GM03348 (cell line): ENCODE measurements around the gene TEX12.
"Not testable (repeated sequence)": the region's sequence is repeated elsewhere in the genome, so short reads cannot be mapped to it uniquely, and the experiment has no call there.

Experiments used
- DNase-seq: peaks from one replicate; pipeline ENCODE4 v3.0.0; 2012; ENCODE audit warnings: low spot score

Gene TEX12

GRCh38 chr11:112165049-112165448 is 2.1 kb upstream of the TEX12 start:
- DNase-seq: no peak

GRCh38 chr11:112166562-112166961 is 610 bp upstream of the TEX12 start:
- peak; percentile 72 for DNase-seq

DNA sequence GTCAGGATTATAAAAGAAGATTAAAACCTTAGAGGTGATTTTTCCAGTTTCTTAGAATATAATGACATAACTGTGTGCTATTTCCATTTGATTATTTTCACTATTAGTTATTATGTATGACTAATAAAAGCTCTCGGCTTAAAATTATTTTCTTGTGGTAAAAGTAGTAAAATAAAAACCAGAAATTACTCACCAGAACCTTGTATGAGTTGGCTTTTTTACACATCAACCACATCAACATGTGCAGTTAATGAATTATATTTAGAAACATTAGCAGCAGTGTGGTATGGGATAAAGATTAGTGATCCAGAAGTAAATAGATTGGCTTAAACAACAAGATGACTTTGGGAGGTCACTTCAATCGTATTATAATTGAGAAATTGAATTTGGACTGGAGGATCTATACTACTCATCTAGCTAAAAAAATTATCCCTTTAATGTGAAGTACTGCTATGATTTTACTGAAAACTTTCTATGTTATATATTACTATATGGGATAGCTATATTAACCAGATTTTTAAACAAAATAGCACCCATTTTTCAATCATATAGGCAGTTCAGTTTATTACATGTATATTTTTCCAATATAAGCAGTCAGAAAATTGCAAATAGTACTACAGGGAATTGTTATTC is 5.3 kb downstream of the TEX12 start:
- DNase-seq: peak; percentile 51

- no peak for DNase-seq
These were observed 6.0 kb downstream of the TEX12 start for GRCh38 chr11:112173152-112173551.

GRCh38 chr11:112174789-112175598 is 7.8 kb downstream of the TEX12 start, which contains the start of gene BCO2:
BCO2 (plus strand) TSS chr11:112175512; CDS start chr11:112175602, 90 bp downstream.
- DNase-seq: peak; percentile 72

DNA sequence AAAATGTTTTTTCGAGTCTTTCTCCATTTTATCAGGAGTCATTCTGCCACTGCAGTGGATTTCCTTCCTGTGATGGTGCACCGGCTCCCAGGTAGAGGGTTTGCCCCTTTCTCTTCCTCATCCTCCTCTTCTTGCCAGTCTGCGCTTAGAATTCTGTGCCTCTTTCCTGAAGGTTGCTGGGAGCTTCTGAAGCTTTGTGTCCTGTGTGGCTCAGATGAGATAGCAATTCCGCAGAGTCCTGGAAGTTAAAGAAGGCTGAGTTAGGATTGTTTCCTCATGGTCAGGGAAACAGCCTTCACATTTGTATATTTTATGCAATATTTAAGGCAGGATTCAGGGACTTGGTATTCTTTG is 8.4 kb downstream of the TEX12 start:
- no peak for DNase-seq

- DNase-seq: no peak
These were observed 8.9 kb downstream of the TEX12 start for GRCh38 chr11:112176077-112176476.

DNA sequence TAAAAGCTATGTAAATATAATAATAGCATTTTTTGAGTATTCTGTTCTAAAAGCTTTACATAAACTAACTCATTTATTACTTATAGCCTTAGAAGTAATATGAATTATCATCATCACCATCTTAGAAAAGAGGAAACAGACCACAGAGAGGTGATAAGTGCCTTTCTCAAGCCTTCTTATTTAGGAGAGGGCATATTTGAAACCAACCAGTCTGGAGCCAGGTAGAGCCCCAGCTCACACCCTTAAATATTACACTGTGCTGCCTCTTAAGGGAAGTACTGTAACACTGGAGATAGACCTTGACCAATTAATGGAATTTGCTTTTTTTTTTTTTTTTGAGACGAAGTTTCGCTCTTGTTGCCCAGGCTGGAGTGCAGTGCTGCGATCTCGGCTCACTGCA is 10.4 kb downstream of the TEX12 start:
- no peak for DNase-seq

DNA sequence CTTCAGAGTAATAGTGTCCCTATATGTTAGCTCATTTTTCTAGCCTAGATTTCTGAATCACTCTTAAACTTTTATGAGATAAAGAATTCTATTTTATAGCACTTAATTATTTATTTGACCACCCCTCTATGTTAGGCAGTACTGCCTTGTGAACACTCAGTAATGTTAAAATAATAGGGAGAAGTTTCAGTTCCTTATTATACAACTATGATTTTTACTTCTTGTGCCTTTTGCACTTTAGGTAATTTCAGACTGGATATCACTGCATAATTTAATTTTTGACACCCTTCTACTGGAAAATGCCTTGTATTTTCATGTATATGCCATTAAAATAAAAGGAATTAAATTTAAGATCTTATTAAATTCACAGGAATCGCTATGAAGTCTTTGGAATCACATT is 11.3 kb downstream of the TEX12 start:
- DNase-seq: no peak

DNA sequence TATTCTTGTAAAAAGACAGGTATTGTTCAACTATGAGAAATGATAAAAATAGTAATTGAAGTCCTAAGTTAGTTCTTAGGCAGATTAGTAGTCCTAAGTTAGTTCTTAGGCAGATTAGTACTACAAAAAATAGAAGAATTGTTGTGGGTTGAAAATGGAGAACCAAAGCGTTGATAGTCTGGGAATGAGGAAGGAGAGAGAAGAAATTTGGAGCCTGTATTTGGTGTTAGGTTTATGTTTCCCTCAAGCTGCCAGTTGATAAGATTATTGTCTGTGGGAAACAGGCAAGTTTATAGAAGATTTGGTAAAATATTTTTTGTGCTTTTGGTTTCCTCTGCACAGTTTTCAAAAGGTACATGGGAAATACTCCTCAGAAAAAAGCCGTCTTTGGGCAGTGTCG is 11.8 kb downstream of the TEX12 start:
- DNase-seq: no peak

GRCh38 chr11:112179601-112180000 is 12.4 kb downstream of the TEX12 start:
- DNase-seq: no peak

GRCh38 chr11:112182867-112183266 is 15.7 kb downstream of the TEX12 start:
- DNase-seq: no peak

DNA sequence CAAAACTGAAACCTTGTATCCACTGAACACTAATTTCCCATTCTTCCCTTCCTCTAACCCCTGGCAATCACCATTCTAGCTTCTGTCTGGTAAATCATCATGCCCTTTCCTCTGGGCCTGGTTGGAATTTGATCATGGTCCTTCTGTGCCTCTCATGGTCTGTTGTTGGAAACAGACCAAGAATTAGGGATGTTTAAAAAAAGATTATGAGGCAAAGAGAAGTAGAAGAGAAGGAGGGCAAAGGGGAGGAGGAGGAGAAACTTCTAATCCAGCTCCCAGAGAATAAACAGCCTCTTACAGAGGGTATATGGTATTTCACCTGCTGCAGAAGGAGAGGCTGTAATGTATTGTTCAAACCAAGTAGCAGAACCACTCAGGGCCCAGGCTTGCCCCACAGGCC is 18.7 kb downstream of the TEX12 start:
- DNase-seq: no peak

- DNase-seq: no peak
These were observed 19.1 kb downstream of the TEX12 start for GRCh38 chr11:112186304-112186703.

GRCh38 chr11:112195113-112195512 is 27.9 kb downstream of the TEX12 start:
- DNase-seq: not testable (repeated sequence)

DNA sequence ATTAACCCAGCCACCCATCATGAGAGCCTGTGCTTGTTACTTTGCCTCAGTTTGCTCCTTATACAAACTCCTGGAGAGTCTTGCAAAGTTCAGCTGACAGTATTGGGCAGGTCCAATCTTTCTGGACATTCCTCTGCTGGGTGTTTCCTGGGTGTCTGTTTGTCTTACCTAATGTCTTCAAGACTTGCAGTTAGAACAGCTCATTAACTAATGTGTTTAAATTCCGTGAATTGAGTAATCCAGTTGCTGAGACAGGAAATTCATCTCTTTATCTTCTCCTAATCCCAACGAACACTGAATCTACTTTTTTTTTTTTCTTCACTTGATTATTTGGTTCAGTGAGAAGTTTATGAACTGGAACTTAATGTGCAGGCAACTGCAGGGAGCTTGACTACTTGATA is 28.8 kb downstream of the TEX12 start:
- DNase-seq: peak; percentile 64

DNA sequence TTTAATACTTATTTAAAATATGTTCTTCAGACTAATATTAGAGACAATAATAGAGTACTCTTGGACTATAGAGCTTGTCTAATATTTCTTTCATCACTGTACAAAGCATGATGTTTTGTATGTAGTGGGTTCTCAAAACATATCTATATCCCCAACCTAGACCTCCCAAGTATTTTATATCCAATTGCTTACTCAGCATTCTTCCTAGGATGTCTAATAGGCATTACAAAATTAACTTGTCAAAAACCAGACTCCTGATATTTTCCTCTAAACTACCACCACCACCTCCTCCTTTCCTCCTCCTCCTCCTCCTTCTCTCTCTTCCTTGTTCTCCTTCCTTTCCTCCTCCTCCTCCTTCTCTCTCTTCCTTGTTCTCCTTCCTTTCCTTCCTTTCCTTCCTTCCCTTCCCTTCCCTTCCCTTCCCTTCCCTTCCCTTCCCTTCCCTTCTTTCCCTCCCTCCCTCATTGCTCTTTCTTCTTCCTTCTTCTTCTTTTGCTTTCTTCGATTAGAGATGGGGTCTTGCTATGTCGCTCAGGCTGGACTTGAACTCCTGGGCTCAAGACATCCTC is 29.4 kb downstream of the TEX12 start:
- DNase-seq: no peak

- not testable (repeated sequence) for DNase-seq
These were observed 31.9 kb downstream of the TEX12 start for GRCh38 chr11:112199101-112199500.

- DNase-seq: no peak
These were observed 33.1 kb downstream of the TEX12 start for GRCh38 chr11:112200252-112200651.

DNA sequence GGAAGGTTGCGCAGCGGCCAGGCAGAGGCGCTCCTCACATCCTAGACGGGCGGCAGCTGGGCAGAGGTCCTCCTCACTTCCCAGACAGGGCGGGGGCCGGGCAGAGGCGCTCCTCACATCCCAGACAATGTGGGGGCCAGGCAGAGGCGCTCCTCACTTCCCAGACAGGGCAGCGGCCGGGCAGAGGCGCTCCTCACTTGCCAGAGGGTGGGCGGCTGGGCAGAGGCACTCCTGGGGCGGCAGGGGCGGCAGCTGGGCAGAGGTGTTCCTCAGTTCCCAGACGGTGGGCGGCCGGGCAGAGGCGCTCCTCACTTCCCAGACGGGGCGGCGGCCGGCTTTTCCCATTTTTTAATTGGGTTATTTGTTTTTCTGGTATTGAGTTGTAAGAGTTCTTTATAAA is 38.9 kb downstream of the TEX12 start:
- no peak for DNase-seq

DNA sequence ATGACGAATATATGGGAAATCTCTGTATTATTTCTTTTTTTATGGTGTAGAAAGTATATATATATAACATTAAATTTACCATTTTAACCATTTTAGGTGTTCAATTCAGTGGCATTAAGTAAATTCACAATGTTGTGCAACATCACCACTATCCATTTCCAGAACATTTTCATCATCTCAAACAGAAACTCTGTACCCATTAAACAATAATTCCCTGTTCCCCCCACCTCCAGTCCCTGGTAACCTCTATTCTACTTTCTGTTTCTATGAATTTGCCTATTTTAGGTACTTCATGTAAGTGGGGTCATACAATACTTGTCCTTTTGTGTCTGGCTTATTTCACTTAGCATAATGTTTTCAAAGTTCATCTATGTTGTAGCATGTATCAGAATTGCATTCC is 43.7 kb downstream of the TEX12 start:
- no peak for DNase-seq

DNA sequence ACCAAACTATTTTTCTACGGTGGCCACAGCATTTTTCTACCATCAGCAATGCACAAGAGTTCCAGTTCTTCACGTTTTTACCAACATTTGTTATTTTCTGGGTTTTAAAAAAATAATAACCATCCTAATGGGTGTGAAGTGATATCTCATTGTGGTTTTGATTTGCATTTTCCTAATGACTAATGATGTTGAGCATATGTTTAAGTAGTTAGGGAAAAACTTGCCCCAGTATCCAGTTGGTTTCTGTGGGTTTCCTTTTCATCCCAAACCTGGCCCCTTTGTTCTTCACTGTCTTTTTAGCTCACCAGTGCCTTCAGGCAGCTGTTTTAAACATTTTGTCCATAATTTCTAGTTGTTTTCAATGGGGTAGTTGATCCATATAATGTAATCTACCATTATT is 44.4 kb downstream of the TEX12 start:
- DNase-seq: no peak

- DNase-seq: no peak
These were observed 45.1 kb downstream of the TEX12 start for GRCh38 chr11:112212290-112212689.
